ENCODE results near the gene PTGER4.

Gene PTGER4

DNA sequence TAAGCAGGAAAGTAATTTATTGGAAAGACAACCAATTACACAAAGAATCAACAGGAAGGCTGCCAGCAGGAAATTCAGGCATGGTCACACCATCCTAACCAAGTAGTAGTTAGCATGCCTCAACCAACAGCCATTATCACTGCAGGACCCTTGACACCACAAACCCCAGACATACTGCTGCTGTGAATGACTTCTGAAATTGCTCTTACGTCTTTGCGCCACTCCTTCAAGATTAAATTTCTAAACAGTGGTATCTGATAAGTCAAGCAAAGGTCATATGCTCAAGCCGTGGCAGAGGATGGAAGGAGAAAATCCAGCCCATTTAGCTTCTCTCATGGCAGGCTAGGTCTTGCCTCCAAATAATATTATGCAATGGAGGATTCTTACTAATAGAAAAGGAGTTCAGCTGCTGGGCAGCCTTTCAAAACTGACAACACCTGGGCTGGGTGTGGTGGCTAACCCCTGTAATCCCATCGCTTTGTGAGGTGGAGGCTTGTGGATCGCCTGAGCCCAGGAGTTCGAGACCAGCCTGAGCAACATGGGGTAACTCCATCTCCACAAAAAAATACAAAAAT, 5.0 kb upstream of the PTGER4 start:
- no peaks in the 10 kb centered on the region for H3K9me3 Mint-ChIP-seq
- no peak overlapping the region for H3K4me3 Mint-ChIP-seq
- peaks cover 19% of the 10 kb centered on the region for H3K27me3 Mint-ChIP-seq (ENCODE audit: low read depth)
- no peaks in the 10 kb centered on the region for H3K36me3 Mint-ChIP-seq (ENCODE audit: low read depth)
- TF ChIP-seq CTCF (IDR thresholded peaks at IDR 0.05; ENCODE audit: unreplicated experiment in 3 of 3): no peak
- H3K27ac Mint-ChIP-seq: no peak overlapping the region
- H3K4me1 Mint-ChIP-seq: peaks cover 12% of the 10 kb centered on the region

DNA sequence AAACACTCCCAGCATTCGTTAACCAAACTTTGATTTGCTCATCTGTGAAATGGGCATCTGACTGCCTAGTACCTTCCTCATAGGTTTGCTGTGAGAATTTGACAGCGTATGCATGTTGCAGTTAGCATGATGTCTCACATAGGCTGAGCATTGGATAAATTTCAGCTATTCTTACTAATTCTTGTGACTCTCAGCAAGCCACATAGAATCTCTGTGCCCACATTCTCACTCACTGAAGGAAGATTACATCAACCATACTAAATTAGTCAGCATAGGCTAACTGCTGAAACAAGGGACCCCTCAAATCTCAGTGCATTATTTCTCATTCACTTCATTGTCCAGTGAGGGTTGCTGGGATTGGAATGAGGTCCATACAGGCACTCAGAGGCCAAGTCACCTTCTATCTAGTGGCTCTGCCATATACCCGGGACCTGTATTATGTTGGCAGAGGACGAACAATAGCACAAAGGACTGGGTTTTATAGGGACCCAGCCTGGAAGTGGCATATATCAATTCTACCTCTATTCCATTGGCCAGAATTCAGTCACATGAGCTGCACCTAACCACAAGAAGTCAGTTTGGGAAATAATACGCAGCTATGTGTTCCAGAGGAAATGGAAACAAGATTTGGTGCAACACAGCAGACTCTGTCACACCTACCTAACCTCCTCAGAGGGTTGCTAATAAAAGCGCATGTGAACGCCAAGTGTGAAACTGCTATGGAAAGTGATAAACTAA, 4.2 kb upstream of the PTGER4 start:
- no peak for TF ChIP-seq CTCF (IDR thresholded peaks at IDR 0.05; ENCODE audit: unreplicated experiment in 3 of 3)
- peaks cover 27% of the 10 kb centered on the region for H3K27me3 Mint-ChIP-seq (ENCODE audit: low read depth)
- H3K4me1 Mint-ChIP-seq: peaks cover 14% of the 10 kb centered on the region
- no peak overlapping the region for H3K4me3 Mint-ChIP-seq
- no peak overlapping the region for H3K27ac Mint-ChIP-seq
- no peaks in the 10 kb centered on the region for H3K36me3 Mint-ChIP-seq (ENCODE audit: low read depth)
- no peaks in the 10 kb centered on the region for H3K9me3 Mint-ChIP-seq

- Mint-ChIP-seq H3K27me3 (ENCODE audit: low read depth) (peaks cover 40% of the 10 kb centered on the region), H3K9me3 (no peaks in the 10 kb centered on the region), H3K27ac (peak overlapping the region; percentile 68 to 87 (median 73)), H3K4me1 (peaks cover 24% of the 10 kb centered on the region), H3K36me3 (ENCODE audit: low read depth) (no peaks in the 10 kb centered on the region), H3K4me3 (peak overlapping the region; percentile 61 to 70 (median 66))
- TF ChIP-seq CTCF (IDR thresholded peaks at IDR 0.05; ENCODE audit: unreplicated experiment in 3 of 3): no peak
Measured at GRCh38 chr5:40676613-40677343, 2.9 kb upstream of the PTGER4 start.

GRCh38 chr5:40677456-40677855, 2.3 kb upstream of the PTGER4 start:
- H3K27ac Mint-ChIP-seq: peak overlapping the region; percentile 68 to 87 (median 73)
- peak overlapping the region; percentile 51 to 66 (median 61) for H3K4me3 Mint-ChIP-seq
- no peaks in the 10 kb centered on the region for H3K9me3 Mint-ChIP-seq
- H3K4me1 Mint-ChIP-seq: peaks cover 31% of the 10 kb centered on the region
- peaks cover 46% of the 10 kb centered on the region for H3K27me3 Mint-ChIP-seq (ENCODE audit: low read depth)
- H3K36me3 Mint-ChIP-seq (ENCODE audit: low read depth): no peaks in the 10 kb centered on the region
- no peak for TF ChIP-seq CTCF (IDR thresholded peaks at IDR 0.05; ENCODE audit: unreplicated experiment in 3 of 3)

- Mint-ChIP-seq H3K27ac (peak overlapping the region in 2 of 3 experiments; percentile 75 to 97), H3K27me3 (ENCODE audit: low read depth) (peaks cover 52% of the 10 kb centered on the region), H3K4me1 (peaks cover 35% of the 10 kb centered on the region), H3K36me3 (ENCODE audit: low read depth) (no peaks in the 10 kb centered on the region), H3K4me3 (peak overlapping the region; percentile 49 to 93 (median 60)), H3K9me3 (no peaks in the 10 kb centered on the region)
- TF ChIP-seq CTCF (IDR thresholded peaks at IDR 0.05; ENCODE audit: unreplicated experiment in 3 of 3): no peak
Measured at GRCh38 chr5:40678026-40678425, 1.7 kb upstream of the PTGER4 start.
